A172 (cell line): Measurements from ENCODE around the gene RAPGEF1. TPM values are rescaled to one million over a fixed set of nuclear protein-coding genes. Genes with fewer than 3 reads are reported as not detected.

Experiments
- DNase-seq: peaks from one replicate; pipeline ENCODE4 v3.0.0-alpha.2; 2015; ENCODE audit warnings: low spot score
- total RNA-seq: library from RNA; depleted of rRNA; stranded (reverse); fragments of >200 nt; shearing (Covaris generic); gene quantifications from 2 replicates; pipeline ENCODE4 v1.2.3, GENCODE V29; 2014

RAPGEF1 gene
- total RNA-seq, 1 experiment from 2014 or later: 40.9 TPM

DNA sequence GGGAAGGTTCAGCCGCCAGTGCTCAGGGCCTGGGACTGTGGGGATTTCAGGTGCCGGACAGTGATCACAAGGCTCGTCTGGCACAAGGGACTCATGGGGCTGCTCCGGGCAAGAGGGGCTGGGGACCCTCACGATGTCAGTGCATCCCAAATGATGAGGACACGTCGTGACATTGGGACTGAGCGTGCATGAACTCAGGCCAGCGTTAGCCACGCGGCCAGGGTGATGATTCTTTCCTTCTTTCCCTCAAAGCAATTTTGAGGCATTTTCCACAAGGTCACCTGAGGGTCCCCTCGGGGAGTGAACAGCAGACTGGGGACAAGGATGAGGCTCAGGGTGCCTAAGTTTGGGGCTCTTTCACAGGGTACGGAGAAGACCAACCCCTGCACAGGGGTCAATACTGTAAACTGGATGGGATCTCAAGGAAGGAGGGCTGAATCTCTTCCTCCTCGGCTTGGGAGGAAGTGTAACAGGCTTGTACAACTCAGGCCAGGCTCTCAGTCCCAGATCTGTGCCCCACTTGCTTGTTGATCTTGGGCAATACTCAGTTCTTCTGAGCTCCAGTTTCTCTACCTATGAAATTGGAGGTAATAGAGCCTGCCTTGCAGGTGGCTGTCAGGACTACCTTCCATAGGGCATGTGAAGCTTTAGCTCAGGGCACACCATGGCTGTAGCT, 116.1 kb downstream of the RAPGEF1 start:
- no peak for DNase-seq

DNA sequence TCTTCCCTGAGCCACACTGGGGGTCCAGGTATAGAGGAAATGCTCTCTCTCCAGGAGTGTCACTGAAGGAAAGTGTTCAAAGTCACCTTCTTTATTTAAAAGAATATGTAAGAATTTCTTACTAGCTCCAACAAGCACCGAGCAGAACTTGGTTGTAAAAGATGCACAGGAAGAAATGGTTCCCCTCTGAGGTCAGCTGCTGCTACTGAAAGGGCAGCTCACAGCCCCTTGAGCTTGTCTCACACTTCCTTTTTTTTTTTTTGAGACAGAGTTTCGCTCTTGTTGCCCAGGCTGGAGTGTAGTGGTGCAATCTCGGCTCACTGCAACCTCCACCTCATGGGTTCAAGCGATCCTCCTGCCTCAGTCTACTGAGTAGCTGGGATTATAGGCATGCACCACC, 117.4 kb downstream of the RAPGEF1 start:
- DNase-seq: no peak

DNA sequence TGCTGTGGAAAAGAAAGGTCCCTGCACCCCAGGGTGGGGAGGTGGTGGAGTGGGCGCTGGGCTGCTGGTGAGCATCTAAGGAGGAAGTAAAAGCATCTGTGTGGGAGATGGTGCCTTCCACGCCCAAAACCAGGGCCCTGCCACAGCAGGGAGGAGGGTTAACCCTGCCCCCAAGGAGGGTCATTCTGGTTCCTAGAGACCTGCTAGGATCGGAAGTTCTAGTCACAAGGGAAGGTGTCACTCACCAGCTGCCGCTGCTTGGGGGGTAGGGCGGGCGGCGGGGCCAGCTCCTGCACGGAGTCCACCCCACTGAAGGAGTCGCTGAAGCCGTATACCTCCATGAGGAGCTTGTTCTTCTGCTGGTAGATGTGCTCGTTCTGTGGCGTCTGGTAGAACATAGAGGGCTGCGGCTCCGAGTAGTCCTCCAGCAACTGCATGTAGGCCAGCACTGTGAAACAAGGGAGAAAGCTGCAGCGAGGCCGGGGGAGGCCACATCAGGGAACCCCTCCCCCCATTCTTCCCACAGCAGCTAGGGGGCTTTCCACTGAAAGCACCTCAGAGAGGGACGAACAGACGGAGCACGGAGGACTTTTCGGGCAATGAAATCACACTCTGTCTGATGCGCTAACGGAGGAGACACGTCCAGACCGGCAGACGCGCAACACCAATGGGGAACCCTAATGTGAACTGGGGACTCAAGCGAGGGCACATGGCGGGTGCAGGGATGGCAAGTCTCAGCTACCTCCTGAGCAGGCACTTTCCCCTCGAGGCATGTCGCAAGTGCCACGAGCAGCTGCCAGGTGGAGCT, 118.1 kb downstream of the RAPGEF1 start:
- no peak for DNase-seq

DNA sequence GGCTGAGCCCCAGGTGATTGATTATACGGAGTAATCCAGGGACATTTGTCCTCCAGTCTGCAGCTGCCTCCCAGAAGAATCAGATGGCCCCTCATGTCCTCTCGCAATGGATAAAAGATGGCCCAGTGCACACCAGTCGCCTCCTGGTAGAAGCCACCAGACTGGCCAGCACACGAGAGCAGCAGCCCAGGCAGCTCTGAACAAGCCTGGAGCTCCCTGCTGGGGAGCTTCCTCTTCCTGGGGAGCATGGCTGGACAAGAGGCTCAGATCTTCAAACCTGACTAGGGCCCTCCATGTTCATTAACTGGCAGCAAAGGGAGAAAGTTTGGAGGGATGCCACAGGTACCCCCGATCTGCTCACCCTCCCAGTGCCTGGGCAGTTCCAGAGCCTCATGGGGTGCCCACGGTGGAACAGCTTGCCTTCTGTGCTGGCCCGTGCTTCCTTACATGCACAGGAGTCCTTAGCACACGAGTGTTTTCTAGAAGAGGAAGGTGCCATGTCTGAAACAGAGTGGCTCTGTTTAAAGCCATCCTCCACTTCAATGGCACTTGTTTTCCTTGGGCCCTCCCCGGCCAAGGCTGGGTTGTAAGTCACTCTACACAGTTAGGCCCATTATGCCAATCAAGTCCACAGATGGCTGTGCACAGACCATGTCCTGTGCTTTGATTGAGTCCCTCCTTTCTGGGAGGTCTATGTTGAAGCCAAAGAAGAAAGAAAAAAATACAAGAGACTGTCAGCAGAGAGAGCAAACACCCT, 118.9 kb downstream of the RAPGEF1 start:
- no peak for DNase-seq

DNA sequence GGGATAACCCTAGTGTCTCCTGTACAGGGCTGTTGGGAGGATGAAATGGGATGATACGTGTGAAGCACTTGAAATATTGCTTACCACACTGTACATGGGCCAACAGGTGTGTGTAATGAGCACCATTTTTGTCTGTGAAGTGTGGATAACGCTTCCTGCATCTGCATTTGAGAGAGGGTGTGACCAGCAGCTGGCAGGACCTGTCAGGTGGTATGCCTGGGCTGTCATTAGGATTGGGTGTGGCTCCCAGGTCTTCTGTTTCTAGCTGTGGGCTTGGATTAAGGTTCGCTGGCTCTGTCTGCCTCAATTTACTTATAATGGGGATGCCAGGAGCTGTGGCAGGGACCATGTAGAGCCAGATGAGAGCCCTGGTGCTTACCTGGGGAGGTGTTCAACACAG, 120.2 kb downstream of the RAPGEF1 start:
- DNase-seq: no peak

DNA sequence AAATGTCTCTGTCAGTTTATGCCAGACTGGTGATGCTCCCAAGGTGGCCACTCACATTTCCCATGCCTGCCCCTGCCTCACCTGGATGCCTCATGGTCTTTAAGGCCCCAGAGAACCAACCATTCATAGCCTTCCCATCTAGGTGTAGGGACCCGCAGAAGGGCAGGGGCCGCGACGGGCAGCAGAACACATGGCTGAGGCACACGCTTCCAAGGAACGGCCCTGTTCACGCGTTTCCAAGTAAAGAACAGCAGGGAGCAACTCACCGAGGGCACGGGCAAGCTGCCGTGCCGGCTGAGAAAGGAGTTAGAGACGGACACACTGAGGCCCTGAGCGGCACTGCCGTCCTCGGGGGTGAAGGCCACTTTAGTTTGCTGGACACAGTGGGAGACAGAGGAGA, 121.1 kb downstream of the RAPGEF1 start:
- DNase-seq: no peak

DNA sequence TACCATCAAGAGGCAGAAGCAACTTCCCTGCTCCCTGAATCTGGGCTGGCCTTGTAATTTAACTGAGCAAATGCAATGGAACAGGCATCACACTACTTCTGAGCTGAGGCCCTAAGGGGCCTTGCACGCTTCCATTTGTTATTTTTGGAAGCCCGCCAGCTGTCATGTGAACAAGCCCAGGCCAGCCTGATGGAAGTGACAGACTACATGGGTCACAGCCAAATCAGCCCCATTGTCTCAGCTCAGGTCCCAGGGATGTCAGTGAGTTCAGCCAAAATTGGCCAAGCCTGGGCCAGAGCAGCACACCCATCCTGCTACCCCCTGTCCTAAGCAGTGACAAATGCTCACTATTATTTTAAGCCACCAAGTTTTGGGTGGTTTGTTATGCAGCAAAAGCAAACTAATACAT, 121.8 kb downstream of the RAPGEF1 start:
- DNase-seq: no peak

DNA sequence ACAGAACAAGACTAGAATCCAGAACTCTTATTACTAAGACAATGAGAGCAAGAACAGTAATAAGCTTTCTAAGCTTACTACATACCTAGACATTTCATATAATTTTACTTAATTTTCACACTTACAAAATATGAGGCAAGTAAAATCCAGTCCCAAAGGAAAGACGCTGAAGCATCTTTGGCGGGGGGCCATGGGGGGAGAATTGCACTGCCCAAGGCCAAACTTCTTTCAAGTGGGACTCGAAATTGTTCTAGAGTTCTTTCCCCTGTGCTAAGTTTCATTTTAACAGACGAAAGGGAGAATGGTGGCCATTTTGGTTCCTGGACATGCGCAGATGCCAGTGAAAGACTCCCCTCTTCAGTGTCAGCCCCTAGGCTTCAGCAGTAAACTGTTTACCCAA, 122.3 kb downstream of the RAPGEF1 start:
- no peak for DNase-seq

DNA sequence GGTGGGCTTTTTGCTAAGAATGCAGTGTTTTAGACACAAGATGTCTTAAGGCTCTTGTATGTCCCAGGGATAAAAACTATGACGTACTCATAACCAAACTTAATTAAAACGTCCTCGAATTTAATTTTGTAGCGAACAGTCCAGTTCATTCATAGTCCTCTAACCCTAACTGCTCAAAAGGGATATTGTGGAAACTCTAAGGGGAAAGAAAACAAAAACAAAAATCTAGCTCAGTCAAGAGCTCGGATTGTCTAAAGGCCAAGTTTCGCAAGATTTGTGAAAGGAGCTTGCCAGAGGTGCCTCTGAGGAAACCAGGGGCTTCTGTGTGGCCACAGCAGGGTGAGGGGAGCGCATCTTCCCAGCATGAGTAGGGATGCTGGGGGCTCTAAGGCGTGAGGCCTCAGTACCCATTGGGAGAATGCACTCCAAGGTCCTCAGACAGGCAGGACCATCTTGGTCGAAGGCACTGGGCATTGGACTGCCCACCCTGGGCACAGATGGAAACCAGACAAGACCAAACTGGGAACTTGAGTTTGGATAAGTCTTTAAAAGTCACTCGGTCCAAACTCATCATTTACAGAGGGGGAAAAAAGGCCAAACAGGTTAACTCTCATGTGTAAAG, 122.8 kb downstream of the RAPGEF1 start:
- DNase-seq: no peak

DNA sequence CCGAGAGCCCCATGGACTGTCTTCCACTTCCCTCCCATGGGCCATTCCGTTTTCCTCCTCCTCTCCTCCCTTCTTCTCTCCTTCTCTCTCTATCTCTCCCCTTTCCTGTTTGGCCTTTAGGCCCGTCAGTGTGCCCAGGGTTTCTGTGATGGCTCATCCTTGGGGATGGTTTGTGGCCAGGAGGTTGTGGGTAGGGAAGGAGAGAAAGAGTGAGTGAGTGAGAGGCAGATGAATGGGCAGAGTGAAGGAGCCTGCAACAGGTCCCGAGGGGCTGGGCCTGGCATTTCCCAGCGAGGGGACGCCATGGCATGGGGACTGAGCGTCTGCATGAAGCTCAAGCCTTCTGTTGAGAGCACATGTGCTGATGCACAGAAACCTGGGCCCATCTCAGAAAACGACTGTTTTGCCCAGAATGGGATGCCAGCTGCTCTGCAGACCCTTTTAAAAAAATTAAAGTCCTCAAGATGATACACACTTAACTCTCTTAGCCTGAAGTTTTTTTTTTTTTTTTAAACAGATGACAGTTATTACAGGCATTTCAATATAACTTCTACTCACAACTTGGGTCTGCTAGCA, 125.4 kb downstream of the RAPGEF1 start:
- no peak for DNase-seq

DNA sequence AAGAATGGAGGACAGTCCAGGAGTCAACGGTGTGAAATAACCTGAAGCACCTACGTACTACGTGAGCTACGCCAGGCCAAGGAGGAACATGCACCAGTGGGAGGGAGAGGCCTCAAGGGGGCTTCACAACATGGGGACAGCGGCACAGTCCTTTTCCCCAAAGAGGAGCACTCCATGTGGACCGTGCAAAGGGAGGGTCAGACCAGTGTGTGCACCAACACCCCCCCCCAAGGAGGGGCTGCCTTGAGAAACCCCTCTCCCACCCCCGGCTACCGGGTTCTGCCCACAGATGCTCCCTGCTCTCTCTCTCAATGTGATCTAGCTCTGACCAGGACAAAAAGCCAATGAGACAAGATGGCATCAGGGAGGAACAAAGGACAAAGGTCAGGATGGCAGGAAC, 126.0 kb downstream of the RAPGEF1 start:
- DNase-seq: no peak

DNA sequence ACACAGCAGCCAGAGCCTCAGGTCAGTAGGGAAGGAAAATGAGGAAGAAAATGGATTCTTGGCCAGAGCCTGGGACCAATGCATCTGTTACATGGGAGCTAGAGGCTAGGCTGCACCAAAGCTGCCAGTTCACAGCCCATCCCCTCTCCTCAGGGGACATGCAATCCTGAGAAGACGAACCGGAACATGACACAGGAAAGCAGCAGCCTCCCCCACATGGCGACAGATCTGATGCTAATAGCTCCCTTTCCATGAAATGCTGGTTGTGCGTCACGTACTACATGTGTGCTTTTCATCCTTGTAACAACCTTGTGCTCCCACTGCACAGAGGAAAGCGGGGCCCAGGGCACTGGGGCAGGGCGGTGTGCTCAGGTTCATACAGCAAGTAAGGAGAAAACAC, 127.0 kb downstream of the RAPGEF1 start:
- DNase-seq: no peak

DNA sequence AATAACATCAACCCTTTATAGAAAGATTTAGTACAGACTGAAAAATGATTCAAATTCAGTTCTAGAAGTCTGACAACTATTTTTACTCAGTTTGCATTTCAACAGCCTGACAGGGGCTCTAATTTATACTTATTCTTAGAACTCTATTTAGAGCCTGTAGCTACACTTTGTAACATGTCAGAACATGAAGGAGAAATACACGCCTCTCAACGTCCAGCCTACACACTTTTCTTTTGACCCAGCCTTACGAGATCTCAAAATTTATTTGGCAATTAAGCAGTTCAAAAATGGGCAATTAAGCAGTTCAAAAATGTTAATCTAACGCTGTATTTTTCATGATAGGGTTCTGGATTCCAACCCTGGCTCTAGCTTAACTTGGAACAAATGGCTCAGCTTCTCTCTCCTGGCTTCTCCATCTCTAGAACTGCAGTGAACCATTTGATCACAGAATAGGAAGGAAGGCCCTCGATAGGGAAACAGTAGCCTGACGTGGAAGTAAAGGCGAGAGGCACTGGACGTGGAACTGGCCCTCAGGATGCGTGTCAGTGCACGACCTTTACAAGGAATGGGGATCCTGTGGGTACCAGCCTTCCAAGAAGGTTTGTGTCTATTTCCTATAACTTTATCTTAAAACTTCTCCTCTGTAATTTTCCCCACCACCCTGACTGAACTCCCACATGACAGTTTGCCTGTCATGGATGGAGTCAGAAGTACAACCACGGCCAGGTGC, 128.1 kb downstream of the RAPGEF1 start:
- DNase-seq: no peak

DNA sequence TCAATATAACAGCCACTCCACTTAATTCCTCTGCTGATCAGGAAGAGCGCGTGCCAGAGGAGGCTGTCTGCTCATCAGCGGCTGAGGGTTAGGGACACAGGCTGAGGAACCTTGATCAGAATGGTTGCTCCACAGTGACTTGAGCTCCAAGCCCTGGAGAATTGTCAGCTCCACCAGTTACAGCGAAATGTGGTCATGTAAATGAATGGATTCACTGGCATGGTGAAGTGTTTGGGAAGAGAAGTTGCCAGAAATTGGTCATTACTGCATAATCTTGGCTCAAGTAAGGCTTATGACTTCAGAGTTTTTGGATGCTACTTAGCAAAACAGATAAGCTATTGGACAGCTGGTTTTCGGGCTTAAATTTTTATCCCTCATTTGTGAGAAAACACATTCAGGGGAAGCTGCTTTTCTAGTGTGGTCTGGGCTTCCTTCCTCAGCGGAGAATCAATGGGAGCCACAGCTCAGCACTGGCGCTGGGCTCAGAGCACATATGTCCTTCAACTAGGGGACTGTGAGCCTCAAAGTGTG, 129.6 kb downstream of the RAPGEF1 start:
- DNase-seq: no peak

DNA sequence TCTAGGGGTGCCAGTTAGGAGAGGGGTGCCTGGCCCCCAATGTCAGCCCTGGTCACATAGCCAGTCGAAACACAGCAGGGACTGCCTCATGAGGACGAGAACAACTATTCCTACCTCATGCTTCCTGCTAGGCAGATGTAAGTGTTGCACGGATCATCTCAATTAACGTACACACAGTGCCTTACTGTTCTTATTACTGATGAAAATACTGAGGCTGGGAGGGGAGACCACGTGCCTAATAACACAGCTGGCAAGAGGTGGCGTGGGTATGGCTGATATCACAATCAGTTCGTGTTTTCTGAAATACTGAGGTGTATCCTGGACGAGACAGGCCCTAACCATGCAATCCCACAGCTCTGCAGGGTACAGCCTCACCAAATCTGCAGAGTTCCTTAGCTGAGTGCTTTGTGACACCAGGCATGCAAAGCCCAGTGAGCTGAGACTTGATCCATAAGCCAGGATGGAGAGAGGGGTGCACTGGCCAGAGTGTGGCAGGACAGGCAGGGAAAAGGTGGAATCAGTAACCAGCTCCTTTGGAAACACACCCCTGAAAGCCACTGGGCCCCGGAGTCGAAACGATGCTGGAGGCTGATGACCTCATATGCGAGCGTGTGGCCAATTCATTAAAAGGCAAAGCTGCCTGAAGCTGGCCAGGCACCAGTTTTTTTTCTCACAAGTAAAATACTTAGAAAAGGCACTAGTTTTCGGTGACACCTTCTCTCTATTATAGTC, 130.6 kb downstream of the RAPGEF1 start:
- peak; percentile 44 for DNase-seq

DNA sequence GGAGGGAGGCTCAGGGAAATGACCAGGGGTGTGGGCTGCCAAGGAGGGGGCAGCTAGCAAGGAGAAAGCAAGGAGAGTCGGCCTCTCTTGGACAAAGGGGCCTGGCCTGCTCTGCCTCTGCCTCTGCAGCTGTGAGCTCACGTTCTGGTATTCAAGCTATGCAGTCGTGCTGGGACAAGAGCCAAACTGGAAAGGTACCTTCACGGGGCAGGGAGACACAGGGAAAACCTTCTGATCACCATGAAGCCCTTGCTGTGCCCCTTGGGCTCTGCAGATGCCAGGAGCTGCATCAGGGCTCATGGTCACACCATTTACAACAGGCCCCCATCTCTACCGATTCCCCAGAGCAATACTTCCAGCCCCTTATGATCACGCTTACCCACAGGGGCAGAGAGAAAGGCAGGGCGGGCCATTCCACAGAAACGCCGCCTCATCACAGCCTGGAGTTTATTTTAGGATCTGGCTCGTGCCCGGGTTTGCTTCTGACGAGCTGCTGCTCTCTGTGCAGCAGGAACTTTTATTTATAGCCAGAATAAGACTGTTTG, 131.3 kb downstream of the RAPGEF1 start:
- peak; percentile 75 for DNase-seq

DNA sequence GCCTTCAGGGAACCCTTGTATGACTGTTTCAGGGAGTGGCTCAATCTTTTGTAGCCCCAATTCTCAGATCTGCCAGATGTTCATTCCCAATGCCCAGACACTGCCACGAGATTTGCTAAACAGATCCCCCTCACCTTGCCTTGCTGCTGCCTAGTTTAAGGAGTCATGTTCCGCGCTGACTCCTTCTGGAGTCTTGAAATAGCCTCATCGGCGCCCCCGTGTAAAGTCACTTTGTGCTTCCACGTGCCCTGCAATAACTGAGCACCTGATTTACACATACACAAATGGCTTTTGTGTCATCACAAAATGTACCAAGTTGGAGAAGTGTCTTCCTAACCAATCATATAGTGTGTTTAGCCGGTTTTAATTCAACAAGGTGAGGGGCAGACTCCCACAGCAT, 132.3 kb downstream of the RAPGEF1 start:
- DNase-seq: no peak

DNA sequence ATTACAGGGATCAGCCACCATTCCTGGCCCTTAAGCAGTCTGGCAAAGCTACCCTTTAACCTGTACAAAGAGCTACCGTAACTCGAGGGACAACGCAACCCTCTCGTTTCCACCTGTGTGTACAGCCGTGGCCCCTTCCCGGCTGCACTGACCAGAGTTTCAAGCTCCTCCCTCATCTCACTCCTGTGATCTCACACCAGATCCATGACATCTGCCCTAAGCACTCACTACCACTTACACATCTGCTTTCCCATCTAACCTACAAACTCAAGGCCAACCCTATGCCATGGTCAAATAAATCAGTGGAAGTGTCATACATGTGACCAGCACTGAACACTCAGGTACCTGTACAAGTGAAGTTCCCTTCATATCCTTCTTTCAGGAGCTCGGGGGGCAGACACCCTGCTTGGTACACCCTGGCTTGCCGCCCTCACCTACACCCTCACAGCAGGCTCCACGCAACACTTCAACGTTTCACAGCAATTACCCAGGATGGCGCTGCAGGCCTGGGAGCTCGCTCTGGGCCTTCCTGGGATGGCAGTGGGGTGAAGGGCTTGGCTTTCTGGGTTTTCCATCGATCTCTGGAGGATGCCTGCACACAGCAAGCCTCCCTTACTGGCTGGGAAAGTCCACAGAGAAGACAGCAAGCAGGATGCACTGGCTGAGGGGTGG, 132.8 kb downstream of the RAPGEF1 start:
- no peak for DNase-seq
